Keratinocyte (primary cell): ENCODE data around the gene NAP1L4.

ENCODE experiments used
- EZH2 ChIP-seq: IDR thresholded peaks from one replicate; pipeline ENCODE4 v1.6.1; 2012; ENCODE audit warnings: inconsistent platforms, mild to moderate bottlenecking, low read length, moderate library complexity
- TF ChIP-seq, protein P1 (sequence below), 3 experiments: IDR thresholded peaks in 1 of 3; conservative IDR thresholded peaks in 1 of 3; optimal IDR thresholded peaks in 1 of 3; 2 replicates in 2 of 3; 3 replicates in 1 of 3; pipeline versions ENCODE3 to v1.5.1; 2011; ENCODE audit warnings: low read length in 3 of 3, mild to moderate bottlenecking in 3 of 3, moderate library complexity in 2 of 3, control low read depth in 1 of 3, inconsistent platforms in 1 of 3; ENCODE audit not compliant: insufficient read depth in 2 of 3; ENCODE audit errors: extremely low read depth in 1 of 3

DNA sequence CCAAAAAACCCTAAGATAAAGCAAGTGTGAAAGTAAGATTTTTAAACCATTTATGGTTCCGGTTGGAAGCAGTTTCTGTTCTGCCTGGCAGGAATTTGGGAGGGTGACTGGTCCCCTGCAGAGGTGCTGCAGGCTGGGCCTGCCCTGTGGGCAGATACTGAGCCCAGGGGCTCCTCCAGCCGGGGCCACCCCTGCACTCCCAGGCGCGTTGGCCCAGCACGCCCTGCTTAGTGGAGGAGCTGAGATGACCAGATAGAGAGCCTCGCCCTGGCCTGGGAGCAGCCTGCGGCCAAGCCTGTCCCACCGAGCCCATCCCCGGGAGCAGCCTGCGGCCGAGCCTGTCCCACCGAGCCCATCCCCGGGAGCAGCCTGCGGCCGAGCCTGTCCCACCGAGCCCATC is 70.9 kb downstream of the NAP1L4 start:
- TF ChIP-seq, protein P1, sequence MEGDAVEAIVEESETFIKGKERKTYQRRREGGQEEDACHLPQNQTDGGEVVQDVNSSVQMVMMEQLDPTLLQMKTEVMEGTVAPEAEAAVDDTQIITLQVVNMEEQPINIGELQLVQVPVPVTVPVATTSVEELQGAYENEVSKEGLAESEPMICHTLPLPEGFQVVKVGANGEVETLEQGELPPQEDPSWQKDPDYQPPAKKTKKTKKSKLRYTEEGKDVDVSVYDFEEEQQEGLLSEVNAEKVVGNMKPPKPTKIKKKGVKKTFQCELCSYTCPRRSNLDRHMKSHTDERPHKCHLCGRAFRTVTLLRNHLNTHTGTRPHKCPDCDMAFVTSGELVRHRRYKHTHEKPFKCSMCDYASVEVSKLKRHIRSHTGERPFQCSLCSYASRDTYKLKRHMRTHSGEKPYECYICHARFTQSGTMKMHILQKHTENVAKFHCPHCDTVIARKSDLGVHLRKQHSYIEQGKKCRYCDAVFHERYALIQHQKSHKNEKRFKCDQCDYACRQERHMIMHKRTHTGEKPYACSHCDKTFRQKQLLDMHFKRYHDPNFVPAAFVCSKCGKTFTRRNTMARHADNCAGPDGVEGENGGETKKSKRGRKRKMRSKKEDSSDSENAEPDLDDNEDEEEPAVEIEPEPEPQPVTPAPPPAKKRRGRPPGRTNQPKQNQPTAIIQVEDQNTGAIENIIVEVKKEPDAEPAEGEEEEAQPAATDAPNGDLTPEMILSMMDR (optimal IDR thresholded peaks at IDR 0.05 in 1 of 3, IDR thresholded peaks at IDR 0.05 in 1 of 3, conservative IDR thresholded peaks at IDR 0.05 in 1 of 3; ENCODE audit: extremely low read depth in 1 of 3, insufficient read depth in 2 of 3, low read length in 3 of 3), result no peak
- no peak for TF ChIP-seq EZH2
